Neural progenitor cell (in vitro differentiated cells): Measurements from ENCODE around the gene FLVCR2. TPM values are rescaled to one million over a fixed set of nuclear protein-coding genes. Genes with fewer than 3 reads are reported as not detected.

ENCODE experiments used
- DNase-seq: peaks from one replicate; pipeline ENCODE4 v3.0.0-alpha.2; 2016; ENCODE audit warnings: low spot score
- H2AFZ ChIP-seq: fragments of 200-600 bp; sonication (generic); replicated peaks from 2 replicates; pipeline ENCODE4 v1.6.1; 2016; ENCODE audit warnings: antibody characterized with exemption
- H3F3A ChIP-seq: fragments of 200-600 bp; sonication (generic); 2 replicates; pipeline ENCODE4 v1.6.1; 2016; ENCODE audit warnings: antibody characterized with exemption, low read depth
- H3K27ac ChIP-seq: fragments of 200-600 bp; sonication (generic); 2 replicates; pipeline ENCODE4 v1.5.1; 2016; ENCODE audit warnings: mild to moderate bottlenecking
- H3K27me3 ChIP-seq: fragments of 200-600 bp; sonication (generic); 2 replicates; pipeline ENCODE4 v1.6.1; 2016; ENCODE audit warnings: mild to moderate bottlenecking, moderate library complexity
- H3K36me3 ChIP-seq: fragments of 200-600 bp; sonication (generic); 2 replicates; pipeline ENCODE4 v1.5.1; 2016
- H3K4me1 ChIP-seq: fragments of 200-600 bp; sonication (generic); 2 replicates; pipeline ENCODE4 v1.6.1; 2016; ENCODE audit warnings: mixed run types
- H3K4me2 ChIP-seq: fragments of 200-600 bp; sonication (generic); 2 replicates; pipeline ENCODE4 v1.6.1; 2016
- H3K4me3 ChIP-seq: fragments of 200-600 bp; sonication (generic); 2 replicates; pipeline ENCODE4 v1.5.1; 2016
- H3K79me2 ChIP-seq: fragments of 200-600 bp; sonication (generic); 2 replicates; pipeline ENCODE4 v1.6.1; 2016; ENCODE audit warnings: low read depth
- H3K9ac ChIP-seq: fragments of 200-600 bp; sonication (generic); 2 replicates; pipeline ENCODE4 v1.6.1; 2016
- H3K9me3 ChIP-seq: fragments of 200-600 bp; sonication (generic); 2 replicates; pipeline ENCODE4 v1.5.1; 2016; ENCODE audit warnings: low read depth
- H4K20me1 ChIP-seq: fragments of 200-600 bp; sonication (generic); 2 replicates; pipeline ENCODE4 v1.6.1; 2016; ENCODE audit warnings: low read depth
- H3K27ac Mint-ChIP-seq: 3 replicates; pipeline ENCODE4 v1.8.0; 2021; ENCODE audit warnings: mixed read lengths
- H3K27me3 Mint-ChIP-seq: 2 replicates; pipeline ENCODE4 v1.8.0; 2022; ENCODE audit warnings: low read depth, mild to moderate bottlenecking, inconsistent platforms, moderate library complexity, mixed read lengths; ENCODE audit not compliant: insufficient read depth
- H3K36me3 Mint-ChIP-seq: 3 replicates; pipeline ENCODE4 v1.8.0; 2021; ENCODE audit warnings: mixed read lengths
- H3K4me1 Mint-ChIP-seq: 3 replicates; pipeline ENCODE4 v1.8.0; 2021; ENCODE audit warnings: mixed read lengths
- H3K4me3 Mint-ChIP-seq: 3 replicates; pipeline ENCODE4 v1.8.0; 2021; ENCODE audit warnings: mild to moderate bottlenecking, moderate library complexity, mixed read lengths
- H3K9me3 Mint-ChIP-seq: 3 replicates; pipeline ENCODE4 v1.8.0; 2020; ENCODE audit warnings: mixed read lengths
- EZH2 ChIP-seq: fragments of 200-600 bp; sonication (generic); IDR thresholded peaks from 2 replicates; pipeline ENCODE4 v1.6.1; 2017; ENCODE audit warnings: antibody characterized with exemption, mild to moderate bottlenecking, moderate library complexity
- EZH2phosphoT487 ChIP-seq: fragments of 200-600 bp; sonication (generic); IDR thresholded peaks from 2 replicates; pipeline ENCODE4 v1.6.1; 2017; ENCODE audit warnings: antibody characterized with exemption
- total RNA-seq: library from RNA; depleted of rRNA; stranded (reverse); fragments of >200 nt; gene quantifications from 2 replicates; pipeline ENCODE4 v1.2.3, GENCODE V29; 2015; ENCODE audit warnings: low replicate concordance
- TF ChIP-seq, protein P1 (sequence below): fragments of 200-600 bp; sonication (generic); IDR thresholded peaks from 2 replicates; pipeline ENCODE4 v1.5.1; 2017; ENCODE audit warnings: antibody characterized with exemption, mild to moderate bottlenecking

The FLVCR2 gene
- total RNA-seq, 1 donor from 2014 or later: 1.7 TPM

DNA sequence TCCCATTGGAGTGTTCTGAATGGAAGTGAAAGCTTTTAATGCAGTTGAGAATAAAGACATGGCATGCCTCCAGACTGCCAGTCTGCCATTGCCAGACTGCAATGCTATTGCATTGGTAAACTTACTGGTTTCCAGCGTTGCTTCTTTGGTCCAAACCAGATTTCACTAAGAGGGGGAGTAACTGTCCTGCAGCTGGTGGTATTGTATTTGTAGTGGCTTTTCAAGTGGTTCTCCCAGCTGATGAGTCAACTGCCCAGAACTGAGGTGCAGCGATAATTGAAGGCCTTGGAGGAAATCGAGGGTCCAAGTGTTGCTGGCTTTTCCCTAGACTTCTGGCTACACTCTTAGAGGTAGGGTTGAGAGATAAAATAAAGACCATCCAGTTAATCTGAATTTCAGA lies 50.4 kb downstream of the FLVCR2 start:
- H3K4me1 ChIP-seq: peaks cover 24% of the 10 kb centered on the region
- H3K79me2 ChIP-seq: no peaks in the 10 kb centered on the region
- no peak for DNase-seq
- H3K27me3 ChIP-seq: no peaks in the 10 kb centered on the region
- Mint-ChIP-seq H3K27me3 (peaks cover 2% of the 10 kb centered on the region), H3K4me1 (peaks cover 15% of the 10 kb centered on the region), H3K4me3 (no peak overlapping the region), H3K9me3 (no peaks in the 10 kb centered on the region), H3K27ac (no peak overlapping the region), H3K36me3 (no peaks in the 10 kb centered on the region)
- no peak overlapping the region for H3K27ac ChIP-seq
- peaks cover 11% of the 10 kb centered on the region for H3F3A ChIP-seq
- no peaks in the 10 kb centered on the region for H4K20me1 ChIP-seq
- no peak overlapping the region for H3K4me3 ChIP-seq
- no peak overlapping the region for H2AFZ ChIP-seq
- TF ChIP-seq EZH2phosphoT487: no peak
- no peak for TF ChIP-seq EZH2
- TF ChIP-seq, protein P1, sequence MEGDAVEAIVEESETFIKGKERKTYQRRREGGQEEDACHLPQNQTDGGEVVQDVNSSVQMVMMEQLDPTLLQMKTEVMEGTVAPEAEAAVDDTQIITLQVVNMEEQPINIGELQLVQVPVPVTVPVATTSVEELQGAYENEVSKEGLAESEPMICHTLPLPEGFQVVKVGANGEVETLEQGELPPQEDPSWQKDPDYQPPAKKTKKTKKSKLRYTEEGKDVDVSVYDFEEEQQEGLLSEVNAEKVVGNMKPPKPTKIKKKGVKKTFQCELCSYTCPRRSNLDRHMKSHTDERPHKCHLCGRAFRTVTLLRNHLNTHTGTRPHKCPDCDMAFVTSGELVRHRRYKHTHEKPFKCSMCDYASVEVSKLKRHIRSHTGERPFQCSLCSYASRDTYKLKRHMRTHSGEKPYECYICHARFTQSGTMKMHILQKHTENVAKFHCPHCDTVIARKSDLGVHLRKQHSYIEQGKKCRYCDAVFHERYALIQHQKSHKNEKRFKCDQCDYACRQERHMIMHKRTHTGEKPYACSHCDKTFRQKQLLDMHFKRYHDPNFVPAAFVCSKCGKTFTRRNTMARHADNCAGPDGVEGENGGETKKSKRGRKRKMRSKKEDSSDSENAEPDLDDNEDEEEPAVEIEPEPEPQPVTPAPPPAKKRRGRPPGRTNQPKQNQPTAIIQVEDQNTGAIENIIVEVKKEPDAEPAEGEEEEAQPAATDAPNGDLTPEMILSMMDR: no peak
- no peak overlapping the region for H3K4me2 ChIP-seq
- no peak overlapping the region for H3K9ac ChIP-seq
- H3K36me3 ChIP-seq: no peaks in the 10 kb centered on the region
- no peaks in the 10 kb centered on the region for H3K9me3 ChIP-seq

DNA sequence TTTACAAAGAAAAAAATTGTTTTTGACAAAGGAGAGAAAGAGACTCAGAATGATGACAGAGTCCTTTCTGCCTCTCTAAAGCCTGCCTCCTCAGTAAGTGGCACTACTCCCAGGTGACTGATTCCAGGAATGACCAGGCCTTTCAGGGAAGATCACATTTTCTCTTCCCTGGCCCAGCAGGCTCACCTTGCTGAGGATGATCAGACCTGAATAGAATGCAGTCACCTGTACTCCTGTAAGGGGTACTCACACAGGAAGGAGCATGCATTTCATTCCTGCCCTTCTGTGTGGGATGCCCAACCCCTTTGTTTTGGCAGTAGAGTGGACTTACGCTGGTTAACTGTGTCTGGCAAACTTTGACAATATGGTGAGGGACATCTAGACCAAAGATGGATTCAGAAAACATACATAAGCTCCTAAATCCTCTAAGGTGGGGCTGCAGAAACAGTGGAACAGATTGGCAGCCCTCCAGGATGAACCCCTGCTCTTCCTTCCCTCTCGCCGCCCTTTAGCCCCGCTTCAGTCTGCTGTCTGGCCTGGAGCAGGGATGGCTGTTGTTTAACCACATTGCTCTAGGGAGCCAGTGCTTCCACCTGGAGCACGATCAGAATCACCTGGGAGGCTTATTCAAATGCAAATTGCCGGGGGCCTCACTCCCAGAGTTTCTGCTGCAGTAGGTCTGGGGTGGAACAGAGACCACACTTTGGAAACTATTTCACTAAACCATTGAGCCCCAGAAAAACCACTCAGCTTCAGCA lies 52.5 kb downstream of the FLVCR2 start:
- H3K27me3 Mint-ChIP-seq: peaks cover 5% of the 10 kb centered on the region
- Histone ChIP-seq H3K36me3 (no peaks in the 10 kb centered on the region), H3K4me1 (peaks cover 24% of the 10 kb centered on the region), H3K79me2 (no peaks in the 10 kb centered on the region), H2AFZ (peak overlapping the region; percentile 79), H3K4me3 (no peak overlapping the region), H3K27me3 (no peaks in the 10 kb centered on the region), H3K9me3 (no peaks in the 10 kb centered on the region), H3F3A (peaks cover 14% of the 10 kb centered on the region), H3K4me2 (peak overlapping the region; percentile 40), H4K20me1 (no peaks in the 10 kb centered on the region), H3K27ac (no peak overlapping the region), H3K9ac (no peak overlapping the region)
- no peak for TF ChIP-seq EZH2
- no peak for TF ChIP-seq EZH2phosphoT487
- TF ChIP-seq, protein P1: no peak
- H3K9me3 Mint-ChIP-seq: no peaks in the 10 kb centered on the region
- no peak overlapping the region for H3K27ac Mint-ChIP-seq
- H3K36me3 Mint-ChIP-seq: no peaks in the 10 kb centered on the region
- H3K4me3 Mint-ChIP-seq: no peak overlapping the region
- peaks cover 15% of the 10 kb centered on the region for H3K4me1 Mint-ChIP-seq
- no peak for DNase-seq

DNA sequence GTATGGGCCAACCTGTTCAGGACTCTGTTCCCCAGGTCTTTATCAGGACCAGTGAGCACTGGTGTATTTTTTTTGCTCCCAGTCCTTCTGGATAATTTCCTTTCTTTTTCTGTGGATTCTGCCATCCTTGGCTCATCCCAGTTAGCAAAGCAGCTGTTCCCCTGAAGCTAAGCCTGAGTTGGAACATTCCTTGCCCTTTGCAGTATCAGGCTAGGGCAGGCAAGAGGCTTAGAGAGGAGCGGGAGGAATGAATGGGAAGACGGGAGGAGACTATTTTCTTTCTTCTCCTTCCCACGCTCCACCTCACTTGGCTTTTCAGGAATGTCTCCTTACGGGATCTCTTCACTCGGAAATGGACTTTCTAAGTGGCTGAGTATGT lies 53.0 kb downstream of the FLVCR2 start:
- TF ChIP-seq EZH2phosphoT487 (no peak), EZH2 (no peak)
- TF ChIP-seq, protein P1: no peak
- peak overlapping the region; percentile 40 for H3K4me2 ChIP-seq
- H2AFZ ChIP-seq: peak overlapping the region; percentile 79
- no peaks in the 10 kb centered on the region for H4K20me1 ChIP-seq
- no peak overlapping the region for H3K27ac ChIP-seq
- H3K36me3 ChIP-seq: no peaks in the 10 kb centered on the region
- H3K79me2 ChIP-seq: no peaks in the 10 kb centered on the region
- no peak overlapping the region for H3K4me3 ChIP-seq
- no peaks in the 10 kb centered on the region for H3K36me3 Mint-ChIP-seq
- H3F3A ChIP-seq: peaks cover 19% of the 10 kb centered on the region
- peaks cover 27% of the 10 kb centered on the region for H3K4me1 ChIP-seq
- H3K4me1 Mint-ChIP-seq: peaks cover 18% of the 10 kb centered on the region
- peak; percentile 71 for DNase-seq
- H3K27me3 ChIP-seq: no peaks in the 10 kb centered on the region
- H3K27ac Mint-ChIP-seq: no peak overlapping the region
- no peak overlapping the region for H3K4me3 Mint-ChIP-seq
- H3K9ac ChIP-seq: no peak overlapping the region
- no peaks in the 10 kb centered on the region for H3K9me3 Mint-ChIP-seq
- no peaks in the 10 kb centered on the region for H3K9me3 ChIP-seq
- peaks cover 5% of the 10 kb centered on the region for H3K27me3 Mint-ChIP-seq
